Measurements from ENCODE around the gene RNF157.
"Not testable (repeated sequence)": the region's sequence is repeated elsewhere in the genome, so short reads cannot be mapped to it uniquely, and the experiment has no call there.

DNA sequence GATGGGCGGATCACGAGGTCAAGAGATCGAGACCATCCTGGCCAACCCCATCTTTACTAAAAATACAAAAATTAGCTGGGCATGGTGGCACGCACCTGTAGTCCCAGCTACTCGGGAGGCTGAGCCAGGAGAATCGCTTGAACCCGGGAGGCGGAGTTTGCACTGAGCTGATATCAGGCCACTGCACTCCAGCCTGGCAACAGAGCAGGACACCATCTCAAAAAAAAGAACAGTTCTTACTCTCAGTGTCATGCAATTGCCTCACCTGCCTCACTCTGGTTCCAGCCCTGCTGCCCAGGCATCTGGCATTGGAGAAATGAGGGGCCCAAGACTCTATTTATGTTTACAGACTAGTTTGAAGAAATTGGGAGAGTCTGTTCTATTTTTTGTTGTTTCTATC is 4.4 kb upstream of the RNF157 start:
- not testable (repeated sequence) for TF ChIP-seq CEBPB (IDR thresholded peaks at IDR 0.05; ENCODE audit: borderline replicate concordance in 1 of 2, low read depth in 2 of 2, low read length in 2 of 2); MYB (IDR thresholded peaks at IDR 0.05; ENCODE audit: borderline replicate concordance, low read depth, low read length); DPF2 (IDR thresholded peaks at IDR 0.05); FOXM1 (IDR thresholded peaks at IDR 0.05; ENCODE audit: low read depth, low read length); JUND (IDR thresholded peaks at IDR 0.05; ENCODE audit: low read depth, low read length); CBX3 (IDR thresholded peaks at IDR 0.05; ENCODE audit: borderline replicate concordance, low read depth); PML (IDR thresholded peaks at IDR 0.05; ENCODE audit: low read length); TAF1 (IDR thresholded peaks at IDR 0.05; ENCODE audit: borderline replicate concordance, low read depth, low read length); CHD1 (IDR thresholded peaks at IDR 0.05; ENCODE audit: low read depth, low read length)
- TF ChIP-seq, protein P1, sequence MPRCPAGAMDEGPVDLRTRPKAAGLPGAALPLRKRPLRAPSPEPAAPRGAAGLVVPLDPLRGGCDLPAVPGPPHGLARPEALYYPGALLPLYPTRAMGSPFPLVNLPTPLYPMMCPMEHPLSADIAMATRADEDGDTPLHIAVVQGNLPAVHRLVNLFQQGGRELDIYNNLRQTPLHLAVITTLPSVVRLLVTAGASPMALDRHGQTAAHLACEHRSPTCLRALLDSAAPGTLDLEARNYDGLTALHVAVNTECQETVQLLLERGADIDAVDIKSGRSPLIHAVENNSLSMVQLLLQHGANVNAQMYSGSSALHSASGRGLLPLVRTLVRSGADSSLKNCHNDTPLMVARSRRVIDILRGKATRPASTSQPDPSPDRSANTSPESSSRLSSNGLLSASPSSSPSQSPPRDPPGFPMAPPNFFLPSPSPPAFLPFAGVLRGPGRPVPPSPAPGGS (IDR thresholded peaks at IDR 0.05; ENCODE audit: borderline replicate concordance, insufficient read depth, low read depth, low read length, poor library complexity, severe bottlenecking): not testable (repeated sequence)
- TF ChIP-seq, protein P2, sequence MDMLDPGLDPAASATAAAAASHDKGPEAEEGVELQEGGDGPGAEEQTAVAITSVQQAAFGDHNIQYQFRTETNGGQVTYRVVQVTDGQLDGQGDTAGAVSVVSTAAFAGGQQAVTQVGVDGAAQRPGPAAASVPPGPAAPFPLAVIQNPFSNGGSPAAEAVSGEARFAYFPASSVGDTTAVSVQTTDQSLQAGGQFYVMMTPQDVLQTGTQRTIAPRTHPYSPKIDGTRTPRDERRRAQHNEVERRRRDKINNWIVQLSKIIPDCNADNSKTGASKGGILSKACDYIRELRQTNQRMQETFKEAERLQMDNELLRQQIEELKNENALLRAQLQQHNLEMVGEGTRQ (IDR thresholded peaks at IDR 0.05; ENCODE audit: borderline replicate concordance, low read depth, low read length): not testable (repeated sequence)
- TF ChIP-seq, protein P3, sequence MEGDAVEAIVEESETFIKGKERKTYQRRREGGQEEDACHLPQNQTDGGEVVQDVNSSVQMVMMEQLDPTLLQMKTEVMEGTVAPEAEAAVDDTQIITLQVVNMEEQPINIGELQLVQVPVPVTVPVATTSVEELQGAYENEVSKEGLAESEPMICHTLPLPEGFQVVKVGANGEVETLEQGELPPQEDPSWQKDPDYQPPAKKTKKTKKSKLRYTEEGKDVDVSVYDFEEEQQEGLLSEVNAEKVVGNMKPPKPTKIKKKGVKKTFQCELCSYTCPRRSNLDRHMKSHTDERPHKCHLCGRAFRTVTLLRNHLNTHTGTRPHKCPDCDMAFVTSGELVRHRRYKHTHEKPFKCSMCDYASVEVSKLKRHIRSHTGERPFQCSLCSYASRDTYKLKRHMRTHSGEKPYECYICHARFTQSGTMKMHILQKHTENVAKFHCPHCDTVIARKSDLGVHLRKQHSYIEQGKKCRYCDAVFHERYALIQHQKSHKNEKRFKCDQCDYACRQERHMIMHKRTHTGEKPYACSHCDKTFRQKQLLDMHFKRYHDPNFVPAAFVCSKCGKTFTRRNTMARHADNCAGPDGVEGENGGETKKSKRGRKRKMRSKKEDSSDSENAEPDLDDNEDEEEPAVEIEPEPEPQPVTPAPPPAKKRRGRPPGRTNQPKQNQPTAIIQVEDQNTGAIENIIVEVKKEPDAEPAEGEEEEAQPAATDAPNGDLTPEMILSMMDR (IDR thresholded peaks at IDR 0.05 in 2 of 3, conservative IDR thresholded peaks at IDR 0.05 in 1 of 3; ENCODE audit: control insufficient read depth in 2 of 3, extremely low read depth in 1 of 3, insufficient read depth in 1 of 3, low read depth in 3 of 3, low read length in 3 of 3): not testable (repeated sequence)
- TF ChIP-seq, protein P4, sequence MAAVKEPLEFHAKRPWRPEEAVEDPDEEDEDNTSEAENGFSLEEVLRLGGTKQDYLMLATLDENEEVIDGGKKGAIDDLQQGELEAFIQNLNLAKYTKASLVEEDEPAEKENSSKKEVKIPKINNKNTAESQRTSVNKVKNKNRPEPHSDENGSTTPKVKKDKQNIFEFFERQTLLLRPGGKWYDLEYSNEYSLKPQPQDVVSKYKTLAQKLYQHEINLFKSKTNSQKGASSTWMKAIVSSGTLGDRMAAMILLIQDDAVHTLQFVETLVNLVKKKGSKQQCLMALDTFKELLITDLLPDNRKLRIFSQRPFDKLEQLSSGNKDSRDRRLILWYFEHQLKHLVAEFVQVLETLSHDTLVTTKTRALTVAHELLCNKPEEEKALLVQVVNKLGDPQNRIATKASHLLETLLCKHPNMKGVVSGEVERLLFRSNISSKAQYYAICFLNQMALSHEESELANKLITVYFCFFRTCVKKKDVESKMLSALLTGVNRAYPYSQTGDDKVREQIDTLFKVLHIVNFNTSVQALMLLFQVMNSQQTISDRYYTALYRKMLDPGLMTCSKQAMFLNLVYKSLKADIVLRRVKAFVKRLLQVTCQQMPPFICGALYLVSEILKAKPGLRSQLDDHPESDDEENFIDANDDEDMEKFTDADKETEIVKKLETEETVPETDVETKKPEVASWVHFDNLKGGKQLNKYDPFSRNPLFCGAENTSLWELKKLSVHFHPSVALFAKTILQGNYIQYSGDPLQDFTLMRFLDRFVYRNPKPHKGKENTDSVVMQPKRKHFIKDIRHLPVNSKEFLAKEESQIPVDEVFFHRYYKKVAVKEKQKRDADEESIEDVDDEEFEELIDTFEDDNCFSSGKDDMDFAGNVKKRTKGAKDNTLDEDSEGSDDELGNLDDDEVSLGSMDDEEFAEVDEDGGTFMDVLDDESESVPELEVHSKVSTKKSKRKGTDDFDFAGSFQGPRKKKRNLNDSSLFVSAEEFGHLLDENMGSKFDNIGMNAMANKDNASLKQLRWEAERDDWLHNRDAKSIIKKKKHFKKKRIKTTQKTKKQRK (IDR thresholded peaks at IDR 0.05; ENCODE audit: low read depth, low read length): not testable (repeated sequence)

Data from GM12878 (cell line).